Measurements from ENCODE around the gene CENPL. TPM values are rescaled to one million over a fixed set of nuclear protein-coding genes. Genes with fewer than 3 reads are reported as not detected.

The CENPL gene
- polyA plus RNA-seq, 10 donors = 5.7 to 13.8 (median 9.1) TPM

- no peak for DNase-seq
Observed at GRCh38 chr1:173758980-173759379, 65.7 kb downstream of the CENPL start.

GRCh38 chr1:173758110-173758509, 66.6 kb downstream of the CENPL start:
- no peak for DNase-seq

DNA sequence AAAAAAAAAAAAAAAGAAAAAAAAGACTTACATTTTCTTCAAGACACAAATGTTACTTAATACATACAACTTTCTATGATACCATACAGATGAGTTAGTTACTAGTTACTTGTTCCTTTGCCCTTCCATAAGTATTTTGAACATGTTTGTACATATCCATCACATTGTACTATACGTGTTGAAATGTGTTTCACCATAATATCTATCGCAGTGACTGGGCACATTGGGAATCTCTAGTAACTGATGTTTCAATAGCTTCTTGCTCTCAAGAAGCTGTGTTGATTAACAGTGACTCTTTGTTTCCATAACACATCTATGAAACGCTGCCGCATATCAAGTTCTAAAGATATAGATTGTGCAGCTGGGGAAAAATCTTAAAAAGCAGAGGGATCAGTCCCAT, 67.0 kb downstream of the CENPL start:
- DNase-seq = no peak

DNA sequence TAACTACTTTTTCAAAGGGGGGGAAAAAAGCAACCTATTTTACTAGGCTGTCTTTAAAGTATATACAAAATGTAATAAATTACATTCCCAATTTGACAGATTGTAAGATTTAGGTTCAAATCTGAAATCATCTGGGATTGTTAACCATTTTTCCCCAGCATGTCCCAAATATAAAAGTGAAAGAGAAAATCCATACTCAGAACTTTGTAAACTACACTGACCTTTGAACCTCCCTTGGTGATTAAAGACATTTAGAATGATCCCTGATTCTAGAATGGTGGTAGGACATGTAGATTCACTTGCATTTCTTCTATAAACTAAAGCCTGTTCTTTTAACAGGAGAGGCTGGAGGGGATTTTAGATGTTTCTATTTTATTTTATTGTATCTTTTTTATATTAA, 70.9 kb downstream of the CENPL start:
- no peak for DNase-seq

Other genes with a start within 250 kb of the CENPL start
- not detected for gene SLC9C2, start 221.8 kb downstream of the CENPL start, polyA plus RNA-seq (ENCODE audit: insufficient read length in 10 of 10)
- not detected for gene TEX50, start 189.5 kb downstream of the CENPL start, polyA plus RNA-seq (ENCODE audit: insufficient read length in 10 of 10)
- gene ANKRD45, start 155.0 kb downstream of the CENPL start, polyA plus RNA-seq (ENCODE audit: insufficient read length in 10 of 10) = under 1 TPM; 0.34 to 0.67 (median 0.45) TPM
- gene KLHL20, start 109.9 kb downstream of the CENPL start, polyA plus RNA-seq (ENCODE audit: insufficient read length in 10 of 10) = 10 to 100 TPM; 20.9 to 28.2 (median 22.3) TPM
- gene DARS2, start 210 bp downstream of the CENPL start, polyA plus RNA-seq (ENCODE audit: insufficient read length in 10 of 10) = 10 to 100 TPM; 10.8 to 15.6 (median 13.3) TPM
- gene GAS5, start 43.1 kb upstream of the CENPL start, polyA plus RNA-seq (ENCODE audit: insufficient read length in 10 of 10) = 100 to 1,000 TPM; 613 to 687 (median 638) TPM
- 1 to 10 TPM; 3.3 to 7.0 (median 5.3) TPM for gene ZBTB37, start 43.5 kb upstream of the CENPL start, polyA plus RNA-seq (ENCODE audit: insufficient read length in 10 of 10)
- 1 to 10 TPM in 1 of 10 donors, under 1 TPM in 4, not detected in 5; 0.12 to 1.1 (median 0.25) TPM for gene SERPINC1, start 92.4 kb upstream of the CENPL start, polyA plus RNA-seq (ENCODE audit: insufficient read length in 10 of 10)
- gene RC3H1, start 197.5 kb upstream of the CENPL start, polyA plus RNA-seq (ENCODE audit: insufficient read length in 10 of 10) = 10 to 100 TPM in 5 of 10 donors, 1 to 10 TPM in 5; 8.1 to 11.8 (median 10.1) TPM

All from muscle of back (tissue), 11 donors.